ENCODE data around the gene RINT1.
A peak's percentile ranks its signal among the peaks of the same experiment; 100 is the strongest.

RINT1 gene

DNA sequence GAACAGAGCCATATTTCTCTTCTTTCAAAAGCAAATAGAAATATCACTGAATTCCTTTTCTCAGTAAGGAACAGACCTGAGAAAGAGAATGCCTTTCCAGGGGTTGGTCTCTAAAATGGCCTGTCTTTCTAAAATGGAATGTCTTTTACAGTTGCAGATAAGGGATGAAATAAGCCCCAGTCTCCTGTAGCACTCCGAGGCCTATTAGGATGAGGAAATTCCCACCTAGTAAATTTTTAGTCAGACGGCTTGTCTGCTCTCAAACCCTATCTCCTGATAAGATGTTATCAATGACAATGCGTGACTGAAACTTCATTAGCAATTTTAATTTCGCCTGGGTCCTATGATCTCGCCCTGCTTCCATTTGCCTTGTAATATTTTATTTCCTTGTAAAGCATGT lies 52.2 kb downstream of the RINT1 start:
- no peak overlapping the region for H3K9ac ChIP-seq (ENCODE audit: low read length)
- H3K27ac ChIP-seq (ENCODE audit: low read length): no peak overlapping the region
- no peaks in the 10 kb centered on the region for H3K36me3 ChIP-seq (replicated peaks; ENCODE audit: insufficient read depth, low read length)
- H3K4me2 ChIP-seq (ENCODE audit: low read depth, low read length): no peak overlapping the region
- H2AFZ ChIP-seq (ENCODE audit: low read length): no peak overlapping the region
- DNase-seq: no peak
- no peaks in the 10 kb centered on the region for H3K27me3 ChIP-seq (replicated peaks; ENCODE audit: insufficient read depth, low read length)
- peaks cover 22% of the 10 kb centered on the region for H3K4me1 ChIP-seq (ENCODE audit: low read length)
- H3F3A ChIP-seq (ENCODE audit: insufficient read depth, low read length): peaks cover 14% of the 10 kb centered on the region
- H3K4me3 ChIP-seq (ENCODE audit: low read length): no peak overlapping the region
- no peaks in the 10 kb centered on the region for H3K9me2 ChIP-seq (replicated peaks; ENCODE audit: insufficient read depth, low read length)
- no peaks in the 10 kb centered on the region for H3K9me3 ChIP-seq (replicated peaks; ENCODE audit: insufficient read depth, low read length)
- H4K20me1 ChIP-seq (ENCODE audit: insufficient read depth, low read length): no peaks in the 10 kb centered on the region
- no peaks in the 10 kb centered on the region for H3K79me2 ChIP-seq (ENCODE audit: low read length)
- no peak for TF ChIP-seq EZH2phosphoT487 (IDR thresholded peaks at IDR 0.05; ENCODE audit: low read length)
- TF ChIP-seq EZH2 (optimal IDR thresholded peaks at IDR 0.05; ENCODE audit: low read depth, low read length): no peak
- no peak for TF ChIP-seq CTCF (IDR thresholded peaks at IDR 0.05; ENCODE audit: low read length)

GRCh38 chr7:105585850-105586500 lies 54.0 kb downstream of the RINT1 start:
- no peaks in the 10 kb centered on the region for H3K36me3 ChIP-seq (replicated peaks; ENCODE audit: insufficient read depth, low read length)
- no peaks in the 10 kb centered on the region for H3K9me3 ChIP-seq (replicated peaks; ENCODE audit: insufficient read depth, low read length)
- H3K79me2 ChIP-seq (ENCODE audit: low read length): no peaks in the 10 kb centered on the region
- no peaks in the 10 kb centered on the region for H3K9me2 ChIP-seq (replicated peaks; ENCODE audit: insufficient read depth, low read length)
- H3K4me2 ChIP-seq (ENCODE audit: low read depth, low read length): peak overlapping the region; percentile 36; the same call in 1 of the 2 replicates
- no peak for TF ChIP-seq EZH2 (optimal IDR thresholded peaks at IDR 0.05; ENCODE audit: low read depth, low read length)
- peak; percentile 15; the same call in 1 of the 2 replicates for TF ChIP-seq CTCF (IDR thresholded peaks at IDR 0.05; ENCODE audit: low read length)
- peaks cover 22% of the 10 kb centered on the region for H3F3A ChIP-seq (ENCODE audit: insufficient read depth, low read length)
- DNase-seq: peak; percentile 77
- no peaks in the 10 kb centered on the region for H4K20me1 ChIP-seq (ENCODE audit: insufficient read depth, low read length)
- H3K27ac ChIP-seq (ENCODE audit: low read length): peak overlapping the region; percentile 56; the same call in 1 of the 2 replicates
- peak overlapping the region; percentile 42; the same call in 1 of the 2 replicates for H3K9ac ChIP-seq (ENCODE audit: low read length)
- no peak overlapping the region for H3K4me3 ChIP-seq (ENCODE audit: low read length)
- no peaks in the 10 kb centered on the region for H3K27me3 ChIP-seq (replicated peaks; ENCODE audit: insufficient read depth, low read length)
- H2AFZ ChIP-seq (ENCODE audit: low read length): peak overlapping the region; percentile 84
- peaks cover 29% of the 10 kb centered on the region for H3K4me1 ChIP-seq (ENCODE audit: low read length)

GRCh38 chr7:105587909-105588635 lies 56.1 kb downstream of the RINT1 start:
- Histone ChIP-seq H3F3A (ENCODE audit: insufficient read depth, low read length) (peaks cover 22% of the 10 kb centered on the region), H2AFZ (ENCODE audit: low read length) (no peak overlapping the region)
- no peak for DNase-seq

More at GRCh38 chr7:105587909-105588635, 56.1 kb downstream of the RINT1 start:
- Histone ChIP-seq H3K4me2 (ENCODE audit: low read depth, low read length) (no peak overlapping the region), H3K4me3 (ENCODE audit: low read length) (no peak overlapping the region), H3K27ac (ENCODE audit: low read length) (peak overlapping the region; percentile 60; the same call in 1 of the 2 replicates), H3K79me2 (ENCODE audit: low read length) (no peaks in the 10 kb centered on the region), H4K20me1 (ENCODE audit: insufficient read depth, low read length) (no peaks in the 10 kb centered on the region), H3K9ac (ENCODE audit: low read length) (no peak overlapping the region), H3K9me3 (replicated peaks; ENCODE audit: insufficient read depth, low read length) (no peaks in the 10 kb centered on the region), H3K36me3 (replicated peaks; ENCODE audit: insufficient read depth, low read length) (no peaks in the 10 kb centered on the region), H3K4me1 (ENCODE audit: low read length) (peaks cover 31% of the 10 kb centered on the region), H3K9me2 (replicated peaks; ENCODE audit: insufficient read depth, low read length) (no peaks in the 10 kb centered on the region), H3K27me3 (replicated peaks; ENCODE audit: insufficient read depth, low read length) (no peaks in the 10 kb centered on the region)
- TF ChIP-seq EZH2phosphoT487 (IDR thresholded peaks at IDR 0.05; ENCODE audit: low read length): no peak
- no peak for TF ChIP-seq CTCF (IDR thresholded peaks at IDR 0.05; ENCODE audit: low read length)
- TF ChIP-seq EZH2 (optimal IDR thresholded peaks at IDR 0.05; ENCODE audit: low read depth, low read length): no peak
